ENCODE measurements around the gene WSCD2.

The WSCD2 gene

GRCh38 chr12:108129017-108129812 is at the start of gene WSCD2:
Gene WSCD2 (plus strand): TSS chr12:108129288. CDS start chr12:108195833, 66,545 bp downstream.
- peak; percentile 16 for DNase-seq

GRCh38 chr12:108079721-108080120 is 49.4 kb upstream of the WSCD2 start:
- no peak for DNase-seq

- DNase-seq = no peak
These were observed 48.7 kb upstream of the WSCD2 start for GRCh38 chr12:108080363-108080762.

- DNase-seq = no peak
These were observed 46.6 kb upstream of the WSCD2 start for GRCh38 chr12:108082485-108082884.

GRCh38 chr12:108087900-108088299 is 41.2 kb upstream of the WSCD2 start:
- no peak for DNase-seq

- DNase-seq = no peak
These were observed 38.8 kb upstream of the WSCD2 start for GRCh38 chr12:108090107-108090899.

GRCh38 chr12:108090932-108091678 is 38.0 kb upstream of the WSCD2 start:
- no peak for DNase-seq

GRCh38 chr12:108091679-108092051 is 37.4 kb upstream of the WSCD2 start:
- no peak for DNase-seq

GRCh38 chr12:108093209-108093608 is 35.9 kb upstream of the WSCD2 start:
- DNase-seq = no peak

- no peak for DNase-seq
These were observed 34.9 kb upstream of the WSCD2 start for GRCh38 chr12:108094056-108094649.

- no peak for DNase-seq
These were observed 31.8 kb upstream of the WSCD2 start for GRCh38 chr12:108097160-108097911.

GRCh38 chr12:108098374-108098773 is 30.7 kb upstream of the WSCD2 start:
- no peak for DNase-seq

GRCh38 chr12:108099073-108099472 is 30.0 kb upstream of the WSCD2 start:
- no peak for DNase-seq

GRCh38 chr12:108099778-108100489 is 29.2 kb upstream of the WSCD2 start:
- DNase-seq = no peak

- DNase-seq = no peak
These were observed 27.4 kb upstream of the WSCD2 start for GRCh38 chr12:108101605-108102175.

GRCh38 chr12:108102363-108102762 is 26.7 kb upstream of the WSCD2 start:
- DNase-seq = no peak

GRCh38 chr12:108103087-108103486 is 26.0 kb upstream of the WSCD2 start:
- DNase-seq = no peak

- no peak for DNase-seq
These were observed 25.6 kb upstream of the WSCD2 start for GRCh38 chr12:108103517-108103916.

- no peak for DNase-seq
These were observed 24.4 kb upstream of the WSCD2 start for GRCh38 chr12:108104657-108105056.

- DNase-seq = no peak
These were observed 22.5 kb upstream of the WSCD2 start for GRCh38 chr12:108106599-108106998.

GRCh38 chr12:108107293-108107692 is 21.8 kb upstream of the WSCD2 start:
- DNase-seq = no peak
